Activated CD4-positive, alpha-beta T cell treated with anti-CD3 and anti-CD28 coated beads, Interleukin-2, amount 50 U/mL, for 24 hours (primary cell): ENCODE results near the gene RIPOR3.

ENCODE experiments used
- DNase-seq, 2 donors: peaks; one replicate each; pipeline ENCODE4 v3.0.0-alpha.2; 2020; ENCODE audit warnings: low read depth in 1 of 2, low spot score in 1 of 2

Gene RIPOR3

GRCh38 chr20:50690650-50691572, at the start of gene RIPOR3:
TSS of gene RIPOR3 (minus strand) at chr20:50691542. CDS start at chr20:50691128, 414 bp downstream.
- no peak for DNase-seq

- no peak for DNase-seq
These were observed 46.0 kb upstream of the RIPOR3 start for GRCh38 chr20:50737352-50737751.

GRCh38 chr20:50735813-50736212, 44.5 kb upstream of the RIPOR3 start:
- no peak for DNase-seq

GRCh38 chr20:50734730-50735679, 43.7 kb upstream of the RIPOR3 start:
- DNase-seq = no peak

GRCh38 chr20:50733644-50734349, 42.5 kb upstream of the RIPOR3 start:
- DNase-seq = no peak

- DNase-seq = no peak
These were observed 40.8 kb upstream of the RIPOR3 start for GRCh38 chr20:50731930-50732690.

- peak; percentile 98 to 99 for DNase-seq
These were observed 40.0 kb upstream of the RIPOR3 start, which contains the start of gene PARD6B for GRCh38 chr20:50731055-50731929. TSS of gene PARD6B (plus strand) at chr20:50731580. CDS start at chr20:50731787, 207 bp downstream.

GRCh38 chr20:50730765-50731054, 39.4 kb upstream of the RIPOR3 start:
- DNase-seq = no peak

- no peak for DNase-seq
These were observed 38.8 kb upstream of the RIPOR3 start for GRCh38 chr20:50729901-50730764.

GRCh38 chr20:50728981-50729874, 37.9 kb upstream of the RIPOR3 start:
- no peak for DNase-seq

GRCh38 chr20:50728486-50728980, 37.2 kb upstream of the RIPOR3 start:
- no peak for DNase-seq

- no peak for DNase-seq
These were observed 36.6 kb upstream of the RIPOR3 start for GRCh38 chr20:50727792-50728485.

- DNase-seq = no peak
These were observed 35.8 kb upstream of the RIPOR3 start for GRCh38 chr20:50726955-50727791.

- no peak for DNase-seq
These were observed 34.3 kb upstream of the RIPOR3 start for GRCh38 chr20:50725724-50726005.

- peak; percentile 59 to 84 for DNase-seq
These were observed 33.7 kb upstream of the RIPOR3 start for GRCh38 chr20:50724851-50725723.
